AG04449 (cell line): ENCODE results near the gene HSPBP1.

Source experiments
- CTCF ChIA-PET: fragments of 350-600 bp; formaldehyde crosslinking; extraction: SDS; loops from one replicate; lab custom pipeline; 2021; ENCODE audit warnings: antibody characterized with exemption; lab: Yijun Ruan, JAX
- POLR2A ChIA-PET: fragments of 400-600, 350-600 bp; formaldehyde crosslinking; extraction: SDS; loops from one replicate; lab custom pipeline; 2020; ENCODE audit warnings: antibody characterized with exemption, inconsistent platforms; lab: Yijun Ruan, JAX
- DNase-seq: peaks from one replicate; pipeline ENCODE4 v3.0.0-alpha.2; 2010; ENCODE audit warnings: low read depth, low spot score
- H3K4me3 ChIP-seq: 2 replicates; pipeline ENCODE4 v1.5.1; 2011; ENCODE audit warnings: low read depth, mild to moderate bottlenecking, control low read depth, low read length
- CTCF ChIP-seq: IDR thresholded peaks from one replicate; pipeline ENCODE4 v1.5.1; 2011; ENCODE audit warnings: mild to moderate bottlenecking, moderate library complexity, low read length, control low read depth, inconsistent platforms; ENCODE audit not compliant: insufficient read depth; ENCODE audit errors: missing control alignments

The HSPBP1 gene

GRCh38 chr19:55250262-55251036, 29.5 kb downstream of the HSPBP1 start:
- no peak for DNase-seq
- CTCF ChIA-PET, result interaction anchor here (0.9 to 2.3 kb wide), 3 partner anchors 9 to 90 kb away, joined by 3 to 6 read pairs (median 5); no protein-coding TSS in a partner anchor

GRCh38 chr19:55249841-55250240, 30.1 kb downstream of the HSPBP1 start:
- TF ChIP-seq CTCF, result no peak
- ChIA-PET POLR2A (no interaction called here), CTCF (interaction anchor here (0.9 to 2.3 kb wide), 3 partner anchors 10 to 89 kb away, joined by 3 to 6 read pairs (median 5); no protein-coding TSS in a partner anchor)
- no peak overlapping the region for H3K4me3 ChIP-seq
- DNase-seq, result no peak

More at GRCh38 chr19:55250262-55251036, 29.5 kb downstream of the HSPBP1 start:
- no peak for TF ChIP-seq CTCF
- POLR2A ChIA-PET, result no interaction called here
- H3K4me3 ChIP-seq, result no peak overlapping the region

- H3K4me3 ChIP-seq, result no peak overlapping the region
- ChIA-PET CTCF (interaction anchor here (2.3 kb wide), 1 partner anchor 11 kb away, joined by 5 read pairs; no protein-coding TSS in a partner anchor), POLR2A (interaction anchor here (0.6 to 1.0 kb wide), 2 partner anchors 8 to 157 kb away, joined by 3 to 4 read pairs; no protein-coding TSS in a partner anchor)
- no peak for TF ChIP-seq CTCF
- DNase-seq, result no peak
These were observed 31.2 kb downstream of the HSPBP1 start for GRCh38 chr19:55248704-55249103.

- no peak for TF ChIP-seq CTCF
- no peak overlapping the region for H3K4me3 ChIP-seq
- ChIA-PET CTCF (no interaction called here), POLR2A (interaction anchor here (0.6 to 1.0 kb wide), 2 partner anchors 8 to 158 kb away, joined by 3 to 4 read pairs; no protein-coding TSS in a partner anchor)
- DNase-seq, result no peak
These were observed 31.7 kb downstream of the HSPBP1 start for GRCh38 chr19:55248166-55248675.

- no peak for DNase-seq
- POLR2A ChIA-PET, result interaction anchor here (1.0 kb wide), 1 partner anchor 9 kb away, joined by 3 read pairs; no protein-coding TSS in a partner anchor
- no peak for TF ChIP-seq CTCF
- CTCF ChIA-PET, result no interaction called here
- H3K4me3 ChIP-seq, result no peak overlapping the region
These were observed 32.2 kb downstream of the HSPBP1 start for GRCh38 chr19:55247621-55248099.
